Measurements from ENCODE around the gene MC3R. TPM values are rescaled to one million over a fixed set of nuclear protein-coding genes. Genes with fewer than 3 reads are reported as not detected.

Gene MC3R
- total and polyA plus RNA-seq, 12 donors, result not detected

GRCh38 chr20:56278196-56278595, 29.7 kb downstream of the MC3R start:
- Histone ChIP-seq H3K4me1 (replicated peaks in 1 of 2) (no peaks in the 10 kb centered on the region), H3K27me3 (no peaks in the 10 kb centered on the region), H3K36me3 (replicated peaks in 1 of 2) (no peaks in the 10 kb centered on the region), H3K4me3 (no peak overlapping the region), H3K27ac (no peak overlapping the region), H3K9me3 (replicated peaks in 1 of 3) (no peaks in the 10 kb centered on the region)
- WGBS, 4 donors, result 73 to 81% (median 78%) methylated on average over 2 of the region's 2 CpGs
- no peak for DNase-seq
- no peak for TF ChIP-seq POLR2A (IDR thresholded peaks at IDR 0.05)
- intact Hi-C loops (cut with DNase I), result no loop called here

GRCh38 chr20:56285496-56285895, 37.0 kb downstream of the MC3R start:
- Histone ChIP-seq H3K27me3 (no peaks in the 10 kb centered on the region), H3K4me1 (replicated peaks in 1 of 2) (no peaks in the 10 kb centered on the region), H3K27ac (peak overlapping the region in 2 of 5 donors; percentile 19 to 68), H3K36me3 (replicated peaks in 1 of 2) (no peaks in the 10 kb centered on the region), H3K9me3 (replicated peaks in 1 of 3) (no peaks in the 10 kb centered on the region), H3K4me3 (no peak overlapping the region)
- intact Hi-C loops (cut with DNase I), result no loop called here
- peak in 4 of 7 donors; percentile 27 to 52 (median 50) for DNase-seq
- WGBS, 4 donors, result 56 to 71% (median 67%) methylated on average over 3 of the region's 3 CpGs
- no peak for TF ChIP-seq CTCF (IDR thresholded peaks at IDR 0.05)
- no peak for TF ChIP-seq POLR2A (IDR thresholded peaks at IDR 0.05)

GRCh38 chr20:56289652-56290051, 41.1 kb downstream of the MC3R start:
- Histone ChIP-seq H3K27ac (no peak overlapping the region), H3K4me1 (replicated peaks in 1 of 2) (no peaks in the 10 kb centered on the region), H3K4me3 (no peak overlapping the region), H3K27me3 (no peaks in the 10 kb centered on the region), H3K36me3 (replicated peaks in 1 of 2) (no peaks in the 10 kb centered on the region), H3K9me3 (replicated peaks in 1 of 3) (no peaks in the 10 kb centered on the region)
- TF ChIP-seq CTCF (IDR thresholded peaks at IDR 0.05), result no peak
- WGBS, 4 donors, result 61 to 69% (median 68%) methylated on average over 5 of the region's 5 CpGs
- DNase-seq, result peak in 3 of 7 donors; percentile 16 to 42 (median 25)
- intact Hi-C loops (cut with DNase I), result no loop called here

- no peaks in the 10 kb centered on the region for H3K9me3 ChIP-seq (replicated peaks in 1 of 3)
- no peaks in the 10 kb centered on the region for H3K4me1 ChIP-seq (replicated peaks in 1 of 2)
- no peak overlapping the region for H3K4me3 ChIP-seq
- H3K27me3 ChIP-seq, result no peaks in the 10 kb centered on the region
- H3K36me3 ChIP-seq (replicated peaks in 1 of 2), result no peaks in the 10 kb centered on the region
- intact Hi-C loops (cut with DNase I), result no loop called here
- no peak for TF ChIP-seq CTCF (IDR thresholded peaks at IDR 0.05)
- no peak for TF ChIP-seq POLR2A (IDR thresholded peaks at IDR 0.05)
- H3K27ac ChIP-seq, result no peak overlapping the region
- 77 to 85% (median 82%) methylated on average over 1 of the region's 1 CpG for WGBS, 4 donors
- no peak for DNase-seq
Observed at GRCh38 chr20:56299362-56299761, 50.8 kb downstream of the MC3R start.

Small RNAs within 50 kb of the gene (small RNA-seq; reads per million reads assigned to genes)
- gene RNA5SP487, result 0.08 to 0.12 reads per million in 2 donors

Other genes with a start within 250 kb of the MC3R start
- 10 to 100 TPM in 7 of 9 donors, 1 to 10 TPM in 2; 5.0 to 35.5 (median 19.6) TPM for gene CBLN4, start 243.2 kb upstream of the MC3R start, total RNA-seq
- gene CBLN4, start 243.2 kb upstream of the MC3R start, polyA plus RNA-seq, result 10 to 100 TPM in 1 of 3 donors, 1 to 10 TPM in 2; 5.2 to 10.9 (median 5.9) TPM
- gene FAM210B, start 110.2 kb downstream of the MC3R start, total RNA-seq, result 100 to 1,000 TPM in 8 of 9 donors, 10 to 100 TPM in 1; 90.0 to 207 (median 133) TPM
- 100 to 1,000 TPM in 1 of 3 donors, 10 to 100 TPM in 2; 74.9 to 207 (median 75.5) TPM for gene FAM210B, start 110.2 kb downstream of the MC3R start, polyA plus RNA-seq
- 10 to 100 TPM in 1 of 9 donors, 1 to 10 TPM in 8; 1.4 to 56.6 (median 3.1) TPM for gene AURKA, start 143.5 kb downstream of the MC3R start, total RNA-seq
- gene AURKA, start 143.5 kb downstream of the MC3R start, polyA plus RNA-seq, result 1 to 10 TPM; 1.1 to 5.8 (median 1.3) TPM
- gene CSTF1, start 143.9 kb downstream of the MC3R start, total RNA-seq, result 10 to 100 TPM; 28.7 to 53.1 (median 33.5) TPM
- gene CSTF1, start 143.9 kb downstream of the MC3R start, polyA plus RNA-seq, result 10 to 100 TPM in 1 of 3 donors, 1 to 10 TPM in 2; 5.1 to 48.3 (median 8.2) TPM
- gene CASS4, start 163.5 kb downstream of the MC3R start, total RNA-seq, result 1 to 10 TPM in 7 of 9 donors, under 1 TPM in 2; 0.78 to 4.7 (median 1.4) TPM
- under 1 TPM; 0.37 to 0.97 (median 0.73) TPM for gene CASS4, start 163.5 kb downstream of the MC3R start, polyA plus RNA-seq
- 100 to 1,000 TPM in 3 of 9 donors, 10 to 100 TPM in 6; 68.9 to 115 (median 95.7) TPM for gene RTF2, start 219.9 kb downstream of the MC3R start, total RNA-seq
- 100 to 1,000 TPM in 1 of 3 donors, 10 to 100 TPM in 2; 48.8 to 156 (median 75.9) TPM for gene RTF2, start 219.9 kb downstream of the MC3R start, polyA plus RNA-seq

All from adrenal gland (tissue), 12 donors.